ENCODE data around the gene TMEM72. TPM values are rescaled to one million over a fixed set of nuclear protein-coding genes. Genes with fewer than 3 reads are reported as not detected.

The TMEM72 gene
- total RNA-seq, 1 experiment from 2014 or later: not detected

DNA sequence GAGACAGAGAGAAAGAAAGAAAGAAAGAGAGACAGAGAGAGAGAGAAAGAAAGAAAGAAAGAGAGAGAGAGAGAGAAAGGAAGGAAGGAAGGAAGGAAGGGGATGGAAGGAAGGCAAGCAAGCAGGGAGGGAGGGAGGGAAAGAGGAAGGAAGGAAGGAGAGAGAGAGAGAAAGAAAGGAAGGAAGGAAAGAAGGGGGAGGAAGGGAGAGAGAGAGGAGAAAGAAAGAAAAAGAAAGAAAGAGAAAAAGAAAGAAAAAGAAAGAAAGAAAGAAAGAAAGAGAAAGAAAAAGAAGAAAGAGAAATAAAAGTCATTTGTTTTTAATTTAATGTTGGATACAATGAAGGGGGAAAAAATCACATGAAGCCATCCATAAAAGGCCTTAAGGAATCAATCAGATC is 43.8 kb downstream of the TMEM72 start:
- Mint-ChIP-seq H3K4me1 (peaks cover 33% of the 10 kb centered on the region in 2 experiments), H3K4me3 (no peak overlapping the region; a peak in 1 of 5 replicates)

More for the DNA sequence above, 43.8 kb downstream of the TMEM72 start:
- H4K5ac ChIP-seq (ENCODE audit: insufficient read length, low read depth, low read length): no peak overlapping the region
- H3K23me2 ChIP-seq (ENCODE audit: insufficient read length, low read depth, low read length, poor library complexity, severe bottlenecking): peaks cover 10% of the 10 kb centered on the region
- no peak overlapping the region for H3K27ac ChIP-seq (ENCODE audit: insufficient read length, low read depth, low read length)
- no peak overlapping the region for H2BK20ac ChIP-seq (ENCODE audit: low read depth, low read length, poor library complexity, severe bottlenecking)
- no peak overlapping the region for H2BK5ac ChIP-seq (ENCODE audit: insufficient read length, low read length)
- no peak overlapping the region for H2BK12ac ChIP-seq (ENCODE audit: insufficient read length, low read depth, low read length)
- no peak overlapping the region for H3K9ac ChIP-seq (ENCODE audit: extremely low read depth, insufficient read length, low read length)
- no peak overlapping the region for H2AFZ ChIP-seq (ENCODE audit: low read length)
- H3K4me1 ChIP-seq (ENCODE audit: insufficient read depth, low read length): peaks cover 8% of the 10 kb centered on the region
- no peak overlapping the region for H3K18ac ChIP-seq (ENCODE audit: insufficient read length, low read depth, low read length)
- H3K4ac ChIP-seq (ENCODE audit: low read depth, low read length): no peak overlapping the region
- H2AK5ac ChIP-seq (ENCODE audit: insufficient read length, low read length): no peak overlapping the region
- no peaks in the 10 kb centered on the region; the same call in 1 of the 2 replicates for H3K27me3 Mint-ChIP-seq (ENCODE audit: low read depth)
- H3K9me3 Mint-ChIP-seq: no peaks in the 10 kb centered on the region
- H2BK15ac ChIP-seq (ENCODE audit: low read depth, low read length): no peak overlapping the region
- no peak overlapping the region; a peak in 1 of 7 replicates for H3K27ac Mint-ChIP-seq
- H4K91ac ChIP-seq (ENCODE audit: insufficient read length, low read depth, low read length): no peak overlapping the region
- H3K23ac ChIP-seq (ENCODE audit: insufficient read length, low read depth, low read length): no peak overlapping the region
- no peaks in the 10 kb centered on the region for H3K79me1 ChIP-seq (ENCODE audit: insufficient read depth, low read depth, low read length, poor library complexity, severe bottlenecking)
- no peaks in the 10 kb centered on the region for H3K79me2 ChIP-seq (ENCODE audit: insufficient read depth, low read length)
- H3K36me3 Mint-ChIP-seq (ENCODE audit: insufficient read depth in 1 of 3, low read depth in 3 of 3): peaks cover 5 to 18% (median 9%) of the 10 kb centered on the region in 3 experiments; a peak in 6 of 7 replicates
- H3K27me3 ChIP-seq (ENCODE audit: insufficient read depth, low read length): no peaks in the 10 kb centered on the region
- TF ChIP-seq, protein P1, sequence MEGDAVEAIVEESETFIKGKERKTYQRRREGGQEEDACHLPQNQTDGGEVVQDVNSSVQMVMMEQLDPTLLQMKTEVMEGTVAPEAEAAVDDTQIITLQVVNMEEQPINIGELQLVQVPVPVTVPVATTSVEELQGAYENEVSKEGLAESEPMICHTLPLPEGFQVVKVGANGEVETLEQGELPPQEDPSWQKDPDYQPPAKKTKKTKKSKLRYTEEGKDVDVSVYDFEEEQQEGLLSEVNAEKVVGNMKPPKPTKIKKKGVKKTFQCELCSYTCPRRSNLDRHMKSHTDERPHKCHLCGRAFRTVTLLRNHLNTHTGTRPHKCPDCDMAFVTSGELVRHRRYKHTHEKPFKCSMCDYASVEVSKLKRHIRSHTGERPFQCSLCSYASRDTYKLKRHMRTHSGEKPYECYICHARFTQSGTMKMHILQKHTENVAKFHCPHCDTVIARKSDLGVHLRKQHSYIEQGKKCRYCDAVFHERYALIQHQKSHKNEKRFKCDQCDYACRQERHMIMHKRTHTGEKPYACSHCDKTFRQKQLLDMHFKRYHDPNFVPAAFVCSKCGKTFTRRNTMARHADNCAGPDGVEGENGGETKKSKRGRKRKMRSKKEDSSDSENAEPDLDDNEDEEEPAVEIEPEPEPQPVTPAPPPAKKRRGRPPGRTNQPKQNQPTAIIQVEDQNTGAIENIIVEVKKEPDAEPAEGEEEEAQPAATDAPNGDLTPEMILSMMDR (conservative IDR thresholded peaks at IDR 0.05): no peak
- H3K9me3 ChIP-seq (ENCODE audit: control insufficient read depth, low read depth, low read length): no peaks in the 10 kb centered on the region
- H3T11ph ChIP-seq (ENCODE audit: low read length): no peak overlapping the region
- DNase-seq: no peak
- no peak overlapping the region for H3K4me2 ChIP-seq (ENCODE audit: insufficient read depth, insufficient read length, low read length)
- no peak overlapping the region for H4K8ac ChIP-seq (replicated peaks; ENCODE audit: insufficient read length, low read depth, low read length)
- H4K20me1 ChIP-seq (ENCODE audit: control insufficient read depth, insufficient read depth, insufficient read length): no peaks in the 10 kb centered on the region
- H3K14ac ChIP-seq (ENCODE audit: insufficient read depth, low read length): no peak overlapping the region
- H3K56ac ChIP-seq (ENCODE audit: insufficient read length, low read depth, low read length): no peak overlapping the region
- no peak overlapping the region for H2BK120ac ChIP-seq (ENCODE audit: low read depth, low read length, poor library complexity, severe bottlenecking)

Measured in H9 (cell line).